ENCODE data around the gene GPR32. TPM values are rescaled to one million over a fixed set of nuclear protein-coding genes. Genes with fewer than 3 reads are reported as not detected.
"Not testable (repeated sequence)": the region's sequence is repeated elsewhere in the genome, so short reads cannot be mapped to it uniquely, and the experiment has no call there.

The GPR32 gene
- total RNA-seq, 2 experiments from 2014 or later: not detected

DNA sequence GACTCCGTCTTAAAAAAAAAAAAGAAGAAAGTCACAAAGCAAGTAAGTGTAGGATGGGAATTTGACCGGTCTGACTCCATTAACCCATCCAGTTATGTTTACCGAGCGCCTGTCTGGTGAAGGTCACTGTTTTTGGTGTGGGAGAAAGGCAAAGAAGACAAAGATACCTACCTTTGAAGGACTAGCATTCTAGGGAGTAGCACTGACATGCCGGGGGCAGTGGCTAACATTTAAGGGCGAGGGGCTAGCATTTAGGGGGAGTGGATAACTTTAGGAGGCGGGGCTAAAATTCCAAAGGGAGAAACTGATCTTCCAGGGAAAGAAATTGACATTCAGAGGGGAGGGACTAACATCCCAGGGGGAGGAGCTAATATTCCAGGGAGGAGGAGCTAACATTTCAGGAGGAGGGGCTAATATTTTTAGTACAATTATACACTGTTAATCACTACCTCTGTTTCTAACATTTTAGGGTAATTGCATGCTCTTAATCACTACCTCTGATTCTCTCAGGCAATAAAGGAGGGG lies 8.7 kb downstream of the GPR32 start:
- Mint-ChIP-seq H3K4me1 (peaks cover 4% of the 10 kb centered on the region), H3K36me3 (no peaks in the 10 kb centered on the region), H3K9me3 (no peaks in the 10 kb centered on the region), H3K4me3 (no peak overlapping the region), H3K27me3 (peaks cover 52% of the 10 kb centered on the region), H3K27ac (no peak overlapping the region)
- POLR2A ChIA-PET: no interaction called here
- no peak for DNase-seq
- ATAC-seq (ENCODE audit: low read depth): no peak

DNA sequence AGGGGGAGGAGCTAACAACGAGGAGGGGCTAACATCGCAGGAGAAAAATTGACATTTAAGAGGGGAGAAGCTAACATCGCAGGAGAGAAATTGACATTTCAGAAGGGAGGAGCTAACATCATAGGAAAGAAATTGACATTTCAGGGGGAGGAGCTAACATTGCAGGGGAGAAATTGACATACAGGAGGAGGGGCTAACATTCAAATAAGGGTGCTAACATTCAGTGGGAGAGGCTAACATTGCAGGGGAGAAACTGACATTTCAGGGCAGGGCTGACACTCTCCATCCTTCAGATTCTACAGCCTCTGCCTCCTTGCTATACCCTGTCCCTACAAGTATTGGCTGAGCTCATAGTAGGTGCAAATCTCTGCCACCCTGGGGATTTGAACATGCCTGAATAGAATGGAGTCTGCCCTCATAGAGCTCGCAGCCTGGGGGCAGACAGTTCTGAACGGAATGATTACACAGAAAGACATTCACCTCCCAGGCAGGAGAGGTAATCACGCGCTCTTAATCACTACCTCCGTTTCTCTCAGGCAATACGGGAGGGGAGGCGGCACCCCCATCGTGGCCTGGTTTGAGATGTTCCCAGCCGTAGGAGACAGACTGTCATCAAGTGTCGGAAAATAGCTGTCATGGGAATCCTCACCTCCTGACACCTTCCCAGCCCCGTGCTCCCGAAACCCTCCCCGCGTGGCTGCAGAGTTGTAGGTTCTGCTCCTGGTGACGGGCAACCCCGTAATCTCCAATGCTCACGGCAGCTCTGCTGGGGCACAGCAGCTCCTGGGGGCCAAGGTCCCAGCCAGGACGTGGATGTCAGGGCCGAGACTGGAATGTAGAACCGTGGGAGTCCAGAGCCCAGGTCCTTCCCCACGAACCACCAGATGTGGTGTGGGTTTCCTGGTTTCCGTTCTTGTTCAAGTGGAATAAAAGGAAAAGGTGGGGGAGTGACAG lies 9.5 kb downstream of the GPR32 start:
- no peak overlapping the region for H3K27ac Mint-ChIP-seq
- H3K27me3 Mint-ChIP-seq: peaks cover 52% of the 10 kb centered on the region
- peaks cover 4% of the 10 kb centered on the region for H3K4me1 Mint-ChIP-seq
- no peak for ATAC-seq (ENCODE audit: low read depth)
- no peaks in the 10 kb centered on the region for H3K36me3 Mint-ChIP-seq
- POLR2A ChIA-PET: interaction anchor here (0.9 kb wide), 1 partner anchor 12 kb away, joined by 3 read pairs; no protein-coding TSS in a partner anchor
- H3K4me3 Mint-ChIP-seq: no peak overlapping the region
- H3K9me3 Mint-ChIP-seq: no peaks in the 10 kb centered on the region
- DNase-seq: no peak

DNA sequence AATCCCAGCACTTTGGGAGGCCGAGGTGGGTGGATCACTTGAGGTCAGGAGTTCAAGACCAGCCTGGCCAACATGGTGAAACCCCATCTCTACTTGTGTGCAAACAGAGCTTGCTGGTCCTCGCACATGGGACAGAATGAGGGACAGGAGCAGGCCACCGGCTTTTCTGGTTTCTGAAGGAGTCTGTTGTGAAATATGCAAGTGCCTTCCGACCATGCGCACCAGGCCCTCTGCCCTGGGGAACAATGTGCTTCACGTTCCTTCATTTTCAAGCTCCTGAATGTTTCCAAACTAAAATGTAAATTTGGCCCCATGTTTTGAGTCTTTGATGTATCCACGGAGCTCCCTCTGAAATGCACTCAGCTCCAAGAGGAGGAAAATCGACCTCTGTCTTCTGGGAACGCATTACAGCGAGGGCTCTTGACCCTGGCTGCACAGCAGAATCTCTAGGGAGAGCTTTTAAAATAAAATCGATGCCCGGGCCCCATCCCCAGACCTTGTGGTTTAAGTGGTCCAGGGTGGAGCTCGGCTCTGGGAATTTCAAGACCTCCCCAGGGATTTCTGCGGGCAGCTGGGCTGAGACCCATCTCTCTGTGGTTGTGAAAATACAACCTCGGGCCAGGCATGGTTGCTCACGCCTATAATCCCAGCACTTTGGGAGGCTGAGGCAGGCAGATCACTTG lies 10.6 kb downstream of the GPR32 start:
- Mint-ChIP-seq H3K4me1 (peaks cover 4% of the 10 kb centered on the region), H3K4me3 (no peak overlapping the region), H3K9me3 (no peaks in the 10 kb centered on the region), H3K27me3 (peaks cover 44% of the 10 kb centered on the region), H3K36me3 (no peaks in the 10 kb centered on the region), H3K27ac (no peak overlapping the region)
- DNase-seq: no peak
- ATAC-seq (ENCODE audit: low read depth): no peak
- POLR2A ChIA-PET: interaction anchor here (0.6 to 0.7 kb wide), 2 partner anchors 110 to 836 kb away, joined by 5 read pairs; no protein-coding TSS in a partner anchor

GRCh38 chr19:50783848-50784152 lies 13.5 kb downstream of the GPR32 start:
- H3K9me3 Mint-ChIP-seq; ATAC-seq (ENCODE audit: low read depth); POLR2A ChIA-PET; H3K27ac Mint-ChIP-seq; DNase-seq; H3K36me3 Mint-ChIP-seq; H3K4me3 Mint-ChIP-seq; H3K4me1 Mint-ChIP-seq: not testable (repeated sequence)
- H3K27me3 Mint-ChIP-seq: peaks cover 21% of the 10 kb centered on the region

DNA sequence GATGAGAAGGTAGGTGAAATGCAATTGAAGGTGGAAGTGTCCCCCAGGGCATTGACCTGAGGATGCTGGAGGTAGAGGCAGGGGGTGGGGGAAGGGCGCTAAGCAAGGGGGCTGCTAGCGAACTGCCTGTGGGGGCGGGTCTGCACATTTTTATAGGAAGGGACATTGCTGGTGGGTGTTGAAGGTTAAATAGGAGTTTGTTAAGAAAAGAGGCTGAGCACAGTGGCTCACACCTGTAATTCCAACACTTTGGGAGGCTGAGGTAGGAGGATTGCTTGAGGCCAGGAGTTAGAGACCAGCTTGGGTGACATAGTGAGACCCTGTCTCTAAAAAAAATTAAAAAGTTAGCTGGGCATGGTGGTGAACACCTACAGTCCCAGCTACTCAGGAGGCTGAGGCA lies 14.4 kb downstream of the GPR32 start:
- H3K4me1 Mint-ChIP-seq: no peaks in the 10 kb centered on the region
- H3K27ac Mint-ChIP-seq: no peak overlapping the region
- POLR2A ChIA-PET: interaction anchor here (0.6 to 0.7 kb wide), 2 partner anchors 274 to 432 kb away, joined by 4 read pairs; partner anchors contain the start of gene JOSD2
- no peak for ATAC-seq (ENCODE audit: low read depth)
- no peak overlapping the region for H3K4me3 Mint-ChIP-seq
- H3K9me3 Mint-ChIP-seq: no peaks in the 10 kb centered on the region
- peaks cover 12% of the 10 kb centered on the region for H3K27me3 Mint-ChIP-seq
- DNase-seq: no peak
- no peaks in the 10 kb centered on the region for H3K36me3 Mint-ChIP-seq

DNA sequence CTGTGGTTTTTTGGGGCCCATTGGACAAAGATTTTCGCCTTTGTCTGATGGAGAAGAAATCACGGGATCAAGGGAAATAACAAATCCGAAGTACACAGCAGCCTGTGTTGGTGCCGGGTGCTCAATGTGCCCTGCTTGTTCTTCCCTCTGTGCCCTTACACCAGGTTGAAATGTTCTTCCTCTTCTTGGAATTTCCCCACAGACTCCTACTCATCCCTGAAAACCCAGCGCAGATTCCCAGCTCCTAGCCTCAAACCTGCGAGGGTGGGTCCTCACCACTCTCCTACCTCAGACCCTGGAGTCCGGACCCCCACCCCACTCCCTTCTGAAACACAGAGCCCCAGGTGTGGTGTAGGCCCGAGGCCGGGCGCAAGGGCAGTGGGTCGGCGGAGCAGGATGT lies 15.1 kb downstream of the GPR32 start:
- POLR2A ChIA-PET: no interaction called here
- ATAC-seq (ENCODE audit: low read depth) (peak; percentile 17), DNase-seq (no peak)
- H3K4me1 Mint-ChIP-seq: no peaks in the 10 kb centered on the region
- no peaks in the 10 kb centered on the region for H3K9me3 Mint-ChIP-seq
- H3K4me3 Mint-ChIP-seq: no peak overlapping the region
- no peak overlapping the region for H3K27ac Mint-ChIP-seq
- no peaks in the 10 kb centered on the region for H3K36me3 Mint-ChIP-seq
- peaks cover 7% of the 10 kb centered on the region for H3K27me3 Mint-ChIP-seq

DNA sequence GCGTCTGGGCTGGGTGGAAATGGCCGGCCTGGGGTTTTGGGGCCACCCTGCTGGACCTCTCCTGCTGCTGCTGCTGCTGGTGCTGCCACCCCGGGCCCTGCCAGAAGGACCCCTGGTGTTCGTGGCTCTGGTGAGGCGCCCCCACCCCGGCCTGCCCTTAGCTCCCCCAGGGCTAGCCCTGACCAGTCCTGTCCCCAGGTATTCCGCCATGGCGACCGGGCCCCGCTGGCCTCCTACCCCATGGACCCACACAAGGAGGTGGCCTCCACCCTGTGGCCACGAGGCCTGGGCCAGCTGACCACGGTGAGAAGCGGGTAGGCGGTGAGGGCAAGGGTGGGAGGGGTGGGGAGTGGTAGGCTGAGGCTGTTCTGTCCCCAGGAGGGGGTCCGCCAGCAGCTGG lies 20.1 kb downstream of the GPR32 start, which contains the start of gene ACP4:
ACP4 (plus strand) TSS at position 20 of the 400 bp plus-strand sequence; CDS start at position 20, 0 bp downstream.
- no peaks in the 10 kb centered on the region for H3K36me3 Mint-ChIP-seq
- DNase-seq: no peak
- ATAC-seq (ENCODE audit: low read depth): no peak
- no peaks in the 10 kb centered on the region for H3K9me3 Mint-ChIP-seq
- H3K4me3 Mint-ChIP-seq: no peak within 1 kb of the TSS
- POLR2A ChIA-PET: no interaction called here
- peaks cover 2% of the 10 kb centered on the region for H3K4me1 Mint-ChIP-seq
- no peak within 1 kb of the TSS for H3K27ac Mint-ChIP-seq
- no peaks in the 10 kb centered on the region for H3K27me3 Mint-ChIP-seq

DNA sequence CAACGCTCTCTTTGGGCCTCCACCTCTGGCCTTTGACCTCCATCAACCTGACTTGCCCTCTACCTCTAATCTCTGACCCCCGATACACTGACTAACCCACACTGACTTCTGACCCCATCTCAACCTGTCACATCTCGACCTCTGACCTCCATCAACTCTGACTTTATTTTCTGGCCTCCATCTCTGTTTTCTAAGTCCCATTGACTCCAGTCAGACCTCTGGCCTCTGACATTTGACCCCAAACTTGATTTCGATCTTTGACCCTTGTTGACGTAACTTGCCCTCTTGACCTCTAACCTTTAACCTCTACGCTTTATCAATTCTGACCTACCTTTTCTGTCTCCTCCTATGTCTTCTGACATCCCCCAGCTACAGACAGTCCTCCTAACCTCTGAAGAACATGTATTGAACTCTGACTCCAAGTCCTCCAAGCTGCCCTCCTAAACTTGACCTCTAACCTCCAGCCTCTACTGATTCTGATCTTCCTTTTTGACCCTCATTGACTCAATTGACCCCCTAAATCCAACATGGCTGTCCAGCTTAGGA lies 20.7 kb downstream of the GPR32 start:
- POLR2A ChIA-PET: interaction anchor here (0.9 to 1.4 kb wide), 3 partner anchors 11 to 131 kb away, joined by 3 read pairs; no protein-coding TSS in a partner anchor
- Mint-ChIP-seq H3K36me3 (no peaks in the 10 kb centered on the region), H3K9me3 (no peaks in the 10 kb centered on the region), H3K27ac (no peak overlapping the region), H3K27me3 (no peaks in the 10 kb centered on the region), H3K4me3 (no peak overlapping the region), H3K4me1 (peaks cover 2% of the 10 kb centered on the region)
- DNase-seq (no peak), ATAC-seq (ENCODE audit: low read depth) (no peak)

DNA sequence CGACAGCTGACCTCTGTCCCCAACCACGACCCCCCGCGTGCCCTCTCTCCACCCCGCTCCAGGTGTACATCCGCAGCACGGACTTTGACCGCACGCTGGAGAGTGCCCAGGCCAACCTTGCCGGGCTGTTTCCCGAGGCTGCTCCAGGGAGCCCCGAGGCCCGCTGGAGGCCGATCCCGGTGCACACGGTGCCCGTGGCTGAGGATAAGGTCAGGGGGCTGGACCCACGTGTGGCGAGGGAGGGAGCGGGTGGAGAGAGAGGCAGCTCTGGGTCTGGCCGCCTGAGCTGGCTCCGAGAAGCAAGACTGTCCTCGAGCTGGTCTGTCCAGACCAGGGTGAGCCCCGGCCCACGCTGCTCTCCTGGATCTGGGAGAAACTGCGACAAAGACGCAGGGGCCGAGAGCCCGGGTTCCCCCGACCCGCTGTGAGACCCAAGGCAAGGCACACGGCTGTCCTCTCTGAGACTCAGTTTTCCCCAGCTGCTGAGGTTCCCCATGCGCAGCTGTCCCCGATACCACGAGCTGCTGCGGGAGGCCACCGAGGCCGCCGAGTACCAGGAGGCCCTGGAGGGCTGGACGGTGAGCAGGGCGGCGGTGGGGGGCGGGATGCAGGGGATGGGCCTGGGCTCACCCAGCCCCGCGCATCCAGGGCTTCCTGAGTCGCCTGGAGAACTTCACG lies 21.5 kb downstream of the GPR32 start:
- H3K4me1 Mint-ChIP-seq: peaks cover 2% of the 10 kb centered on the region
- no peaks in the 10 kb centered on the region for H3K36me3 Mint-ChIP-seq
- H3K4me3 Mint-ChIP-seq: no peak overlapping the region
- ATAC-seq (ENCODE audit: low read depth) (no peak), DNase-seq (no peak)
- POLR2A ChIA-PET: interaction anchor here (0.9 to 1.4 kb wide), 3 partner anchors 11 to 131 kb away, joined by 3 read pairs; no protein-coding TSS in a partner anchor
- no peaks in the 10 kb centered on the region for H3K27me3 Mint-ChIP-seq
- no peak overlapping the region for H3K27ac Mint-ChIP-seq
- no peaks in the 10 kb centered on the region for H3K9me3 Mint-ChIP-seq

GRCh38 chr19:50792272-50793250 lies 22.3 kb downstream of the GPR32 start:
- Mint-ChIP-seq H3K4me3 (no peak overlapping the region), H3K27ac (no peak overlapping the region), H3K27me3 (no peaks in the 10 kb centered on the region), H3K4me1 (peaks cover 2% of the 10 kb centered on the region), H3K9me3 (no peaks in the 10 kb centered on the region), H3K36me3 (no peaks in the 10 kb centered on the region)
- POLR2A ChIA-PET: interaction anchor here (0.6 to 1.9 kb wide), 5 partner anchors 12 to 446 kb away, joined by 3 to 9 read pairs (median 4); no protein-coding TSS in a partner anchor
- DNase-seq: no peak
- ATAC-seq (ENCODE audit: low read depth): no peak

DNA sequence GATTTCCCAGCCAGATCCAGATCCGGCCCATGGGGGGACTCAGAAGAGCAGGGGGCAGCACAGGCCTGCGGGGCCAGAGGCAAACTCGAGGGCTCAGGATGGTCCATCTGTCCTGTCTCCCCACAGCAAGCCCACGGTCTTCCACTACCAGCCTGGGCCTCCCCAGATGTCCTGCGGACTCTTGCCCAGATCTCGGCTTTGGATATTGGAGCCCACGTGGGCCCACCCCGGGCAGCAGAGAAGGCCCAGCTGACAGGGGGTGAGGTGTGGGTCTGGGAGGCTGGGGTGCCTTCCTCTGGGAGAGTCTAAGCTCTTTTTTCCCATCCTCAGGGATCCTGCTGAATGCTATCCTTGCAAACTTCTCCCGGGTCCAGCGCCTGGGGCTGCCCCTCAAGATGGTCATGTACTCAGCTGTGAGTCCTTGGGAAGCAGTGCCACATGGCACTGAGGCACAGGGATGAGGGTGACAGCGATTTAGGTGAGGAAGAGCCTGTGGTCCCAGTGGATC lies 23.3 kb downstream of the GPR32 start:
- POLR2A ChIA-PET: interaction anchor here (0.8 to 1.9 kb wide), 2 partner anchors 11 to 14 kb away, joined by 3 to 9 read pairs; no protein-coding TSS in a partner anchor
- H3K4me1 Mint-ChIP-seq: peaks cover 2% of the 10 kb centered on the region
- ATAC-seq (ENCODE audit: low read depth): no peak
- DNase-seq: no peak
- H3K4me3 Mint-ChIP-seq: no peak overlapping the region
- no peaks in the 10 kb centered on the region for H3K9me3 Mint-ChIP-seq
- no peak overlapping the region for H3K27ac Mint-ChIP-seq
- H3K27me3 Mint-ChIP-seq: no peaks in the 10 kb centered on the region
- no peaks in the 10 kb centered on the region for H3K36me3 Mint-ChIP-seq

Data from activated naive CD8-positive, alpha-beta T cell treated with anti-CD3 and anti-CD28 coated beads, Interleukin-2, amount 10 ng/mL, durations not matched to agents 7 days and 5 days (primary cell).